Placental epithelial cell (primary cell): ENCODE measurements around the gene CMTM1. TPM values are rescaled to one million over a fixed set of nuclear protein-coding genes. Genes with fewer than 3 reads are reported as not detected.

Experiments
- small RNA-seq: library from RNA; depleted of rRNA; stranded (forward); fragments of <200 nt; gene quantifications from one replicate; pipeline ENCODE3, GENCODE V24; 2012
- total RNA-seq: library from RNA; depleted of rRNA; stranded (reverse); fragments of >200 nt; gene quantifications from 2 replicates; pipeline ENCODE4 v1.2.3, GENCODE V29; 2012

The CMTM1 gene
- total RNA-seq: 2.1 and 6.7 TPM in 2 replicates

GRCh38 chr16:66566051-66566901 is at the start of gene CMTM1:
Gene CMTM1 (plus strand): TSS chr16:66566439. CDS start chr16:66566514, 75 bp downstream.

DNA sequence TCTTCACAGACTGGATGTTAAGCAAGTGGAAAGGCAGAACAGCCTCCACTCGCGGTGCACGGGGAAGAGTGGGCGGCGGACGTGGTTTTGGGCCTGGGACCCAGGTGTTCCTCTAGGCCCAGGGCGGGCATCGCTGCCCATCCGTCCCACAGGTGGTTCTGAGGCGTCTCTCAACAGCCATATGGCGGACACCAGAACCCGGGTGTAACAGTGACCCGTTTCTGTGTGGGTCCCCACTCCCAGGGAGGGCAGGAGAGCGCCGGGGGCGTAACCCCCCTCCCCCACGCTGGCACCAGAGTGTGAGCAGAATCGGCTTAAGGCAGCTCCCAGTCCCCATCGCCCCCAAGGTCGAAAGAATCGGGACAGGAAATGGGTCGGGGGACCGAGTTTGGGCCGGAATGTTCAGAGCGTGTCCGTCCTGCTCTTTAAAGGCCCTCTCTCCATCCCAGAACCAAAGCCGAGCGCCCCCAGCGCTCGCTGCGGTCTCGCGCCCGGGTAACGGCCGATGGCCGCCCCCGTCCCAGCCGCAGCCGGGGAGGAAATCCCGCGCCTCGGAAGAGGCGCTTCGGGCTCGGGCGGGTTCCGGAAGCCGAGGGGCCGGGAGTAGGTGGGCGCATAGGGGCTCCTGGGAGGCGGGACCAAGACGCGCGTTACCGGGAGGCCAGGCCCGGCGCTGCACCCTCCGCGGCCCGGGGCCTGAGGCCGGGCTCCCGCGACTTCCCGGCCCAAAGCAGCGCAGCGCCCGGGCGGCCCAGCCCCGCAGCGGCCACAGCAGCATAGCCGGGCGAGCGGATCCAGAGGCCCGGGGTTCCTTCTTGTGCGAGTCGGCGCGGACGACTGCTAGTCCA is 16.7 kb upstream of the CMTM1 start, which contains the start of gene TK2:
TSS of gene TK2 (minus strand) at position 839 of the 848 bp plus-strand sequence. CDS start at position 778, 61 bp downstream.

DNA sequence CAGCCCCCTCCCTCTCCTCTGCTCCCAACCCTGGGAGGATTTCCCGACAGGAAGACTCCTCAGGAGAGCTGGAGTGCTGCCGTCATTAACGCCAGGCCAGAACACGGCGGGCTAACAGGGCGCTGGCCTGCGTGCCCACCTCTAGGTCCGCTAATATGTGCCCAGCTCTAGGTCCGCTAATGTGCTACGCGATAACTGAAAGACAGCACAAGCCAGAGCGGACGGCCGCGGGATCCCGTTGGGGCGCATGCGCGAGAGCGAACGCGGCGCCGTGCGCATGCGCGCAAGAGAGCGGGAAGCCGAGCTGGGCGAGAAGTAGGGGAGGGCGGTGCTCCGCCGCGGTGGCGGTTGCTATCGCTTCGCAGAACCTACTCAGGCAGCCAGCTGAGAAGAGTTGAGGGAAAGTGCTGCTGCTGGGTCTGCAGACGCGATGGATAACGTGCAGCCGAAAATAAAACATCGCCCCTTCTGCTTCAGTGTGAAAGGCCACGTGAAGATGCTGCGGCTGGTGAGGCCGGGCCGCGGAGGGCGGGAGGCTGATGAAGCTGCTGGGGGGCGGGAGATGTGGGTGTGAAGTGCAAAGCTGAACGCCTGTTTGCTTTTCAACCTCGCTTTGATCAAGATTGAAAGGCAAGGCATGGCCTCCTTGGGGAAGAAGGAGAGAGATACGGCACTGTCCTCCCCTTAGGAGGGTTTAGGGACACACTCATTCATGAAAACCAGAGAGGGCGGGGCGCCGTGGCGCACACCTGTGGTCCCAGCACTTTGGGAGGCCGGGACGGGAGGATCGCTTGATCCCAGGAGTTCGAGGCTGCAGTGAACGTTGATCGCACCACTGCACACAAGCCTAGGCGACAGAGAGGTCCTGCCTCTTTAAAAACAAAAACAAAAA is 13.7 kb upstream of the CMTM1 start, which contains the start of gene CKLF:
TSS of gene CKLF (plus strand) at position 291 of the 892 bp plus-strand sequence. CDS start at position 431, 140 bp downstream.

GRCh38 chr16:66578651-66579531 is 12.7 kb downstream of the CMTM1 start, which contains the start of gene CMTM2:
Gene CMTM2 (plus strand): TSS chr16:66579463. CDS start chr16:66579608, 145 bp downstream.

DNA sequence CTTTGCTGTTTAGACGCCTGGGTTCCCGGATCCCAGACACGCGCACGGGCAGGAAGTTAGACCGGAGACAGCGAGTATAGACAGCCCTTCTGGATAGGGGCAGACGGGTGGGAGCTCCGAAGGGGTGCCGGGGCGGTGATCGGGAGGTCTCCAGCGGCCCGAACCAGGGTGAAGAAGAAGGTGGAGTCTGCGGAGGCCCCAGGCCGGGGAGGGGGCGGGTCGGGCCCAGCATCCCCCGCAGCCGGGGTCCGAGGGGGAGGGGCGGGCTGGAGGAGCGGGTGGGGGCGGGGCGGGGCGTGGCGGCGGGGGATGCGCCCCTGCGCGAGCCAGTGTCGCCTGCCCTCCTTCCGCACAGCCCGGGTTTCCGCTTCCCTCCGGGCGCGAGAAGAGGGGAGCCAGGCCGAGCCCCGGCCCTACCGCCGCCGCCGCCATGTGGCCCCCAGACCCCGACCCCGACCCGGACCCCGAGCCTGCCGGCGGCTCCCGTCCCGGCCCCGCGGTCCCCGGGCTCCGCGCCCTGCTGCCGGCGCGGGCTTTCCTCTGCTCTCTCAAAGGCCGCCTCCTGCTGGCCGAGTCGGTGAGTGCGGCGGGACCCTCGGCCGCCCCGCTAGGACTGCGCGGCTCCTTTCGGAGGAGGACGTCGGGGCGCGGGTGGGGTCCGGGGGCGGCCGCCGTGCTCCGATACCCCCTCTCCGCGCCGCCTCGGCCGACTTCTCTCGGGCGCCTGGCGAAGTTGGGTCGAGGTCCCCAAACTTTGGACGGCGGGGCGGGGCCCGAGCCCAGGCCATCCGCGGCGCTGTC is 38.3 kb downstream of the CMTM1 start, which contains the start of gene CMTM3:
TSS of gene CMTM3 (plus strand) at position 329 of the 801 bp plus-strand sequence. CDS start at position 431, 102 bp downstream.

Small RNAs within 50 kb of the gene (small RNA-seq; reads per million reads assigned to genes)
- not detected for gene CKLF-CMTM1

Other genes starting within 250 kb of the CMTM1 start
- not detected in 2 replicates for gene CDH5, start 199.7 kb upstream of the CMTM1 start, total RNA-seq
- gene BEAN1, start 139.1 kb upstream of the CMTM1 start, total RNA-seq: 13.2 and 34.5 TPM in 2 replicates
- gene TK2, start 16.3 kb upstream of the CMTM1 start, total RNA-seq: 23.1 and 37.3 TPM in 2 replicates
- gene CKLF, start 13.9 kb upstream of the CMTM1 start, total RNA-seq: 32.9 and 70.3 TPM in 2 replicates
- not detected in 2 replicates for gene CMTM2, start 13.0 kb downstream of the CMTM1 start, total RNA-seq
- 36.0 and 48.7 TPM in 2 replicates for gene CMTM3, start 38.3 kb downstream of the CMTM1 start, total RNA-seq
- 9.8 and 17.1 TPM in 2 replicates for gene CMTM4, start 130.3 kb downstream of the CMTM1 start, total RNA-seq
- gene DYNC1LI2, start 185.2 kb downstream of the CMTM1 start, total RNA-seq: 127 and 164 TPM in 2 replicates
- gene TERB1, start 235.1 kb downstream of the CMTM1 start, total RNA-seq: 0.79 TPM in 1 of 2 replicates, not detected in the other